Iris pigment epithelial cell (primary cell): ENCODE results near the gene SLX4IP.

Experiments used
- DNase-seq: peaks from one replicate; pipeline ENCODE4 v3.0.0-alpha.2; 2011; ENCODE audit warnings: low read depth

The SLX4IP gene

DNA sequence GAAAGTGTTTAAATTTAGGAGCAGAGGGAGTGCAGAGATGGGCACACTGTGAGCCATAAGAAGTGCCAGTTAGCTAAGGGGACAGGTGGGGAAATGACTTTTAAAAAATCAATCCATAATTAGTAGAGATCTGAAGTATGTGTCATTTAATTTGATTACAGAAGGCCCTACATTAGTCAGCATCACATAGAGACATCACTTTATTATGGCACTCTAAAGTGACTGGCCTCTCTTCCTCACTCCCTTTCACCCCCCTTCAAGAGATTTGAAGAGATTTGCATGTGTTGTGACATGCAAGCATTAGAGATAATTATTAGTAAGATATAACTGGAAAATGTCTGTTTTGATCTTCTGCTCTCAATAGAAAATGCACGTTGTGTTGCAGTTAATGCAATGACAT lies 86.7 kb downstream of the SLX4IP start:
- no peak for DNase-seq

DNA sequence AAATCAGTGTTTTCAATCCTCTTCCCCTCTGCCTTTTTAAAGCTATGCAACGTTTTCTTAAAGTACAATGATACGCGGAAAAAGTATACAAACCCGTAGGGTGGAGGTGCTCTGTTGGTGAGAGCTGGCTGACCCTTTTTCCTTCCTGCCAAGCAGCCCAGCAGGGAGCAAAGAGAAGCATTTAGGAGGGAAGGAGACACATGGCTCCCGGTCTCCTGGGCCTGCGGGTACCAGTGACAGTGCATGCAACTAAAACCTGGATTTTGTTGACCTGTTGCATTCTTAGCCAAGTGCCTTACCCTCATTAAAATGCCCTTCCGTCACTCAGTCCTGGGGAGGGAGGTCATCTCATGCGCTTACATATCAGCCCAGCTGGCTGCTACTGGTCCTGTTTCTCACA lies 87.2 kb downstream of the SLX4IP start:
- DNase-seq = no peak

DNA sequence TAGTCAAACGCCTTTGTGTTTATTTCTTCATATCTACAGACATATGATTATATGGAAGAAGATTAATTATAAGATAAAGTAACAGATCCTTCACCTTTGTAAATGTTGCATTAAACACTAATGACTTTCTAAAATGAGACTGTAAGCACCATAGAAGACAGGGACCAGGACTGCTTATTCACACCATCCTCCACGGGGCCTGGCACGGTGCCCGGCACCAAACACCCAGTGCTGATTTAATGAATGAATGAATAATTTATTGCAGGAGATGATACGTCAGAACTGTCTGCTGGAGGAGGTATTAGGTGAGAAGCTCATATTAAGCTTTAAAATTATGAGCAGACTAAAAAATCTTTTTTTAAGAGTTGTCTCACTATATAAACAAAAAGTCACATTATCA lies 88.3 kb downstream of the SLX4IP start:
- DNase-seq = no peak

DNA sequence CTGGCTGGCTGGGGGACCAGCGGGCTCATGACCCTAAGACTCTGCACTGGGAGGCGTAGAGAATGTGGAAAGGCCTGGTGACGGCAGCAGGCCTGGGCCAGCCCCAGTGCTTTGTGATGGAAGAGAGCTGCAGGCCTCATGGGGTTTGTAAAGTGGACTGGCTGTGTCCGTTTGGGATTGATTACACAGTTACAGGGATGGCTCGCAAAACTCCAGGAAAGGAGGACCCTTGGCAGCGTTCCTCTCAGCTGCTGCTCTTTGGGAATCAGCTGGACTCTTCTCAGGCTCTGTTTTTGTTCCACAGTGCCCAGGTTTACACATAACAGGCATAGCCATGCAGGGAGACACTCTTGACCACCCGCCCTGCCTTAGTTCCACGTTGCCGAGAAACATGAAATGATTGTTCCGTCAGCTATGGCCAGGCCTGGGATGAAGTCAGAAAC lies 89.0 kb downstream of the SLX4IP start:
- DNase-seq = no peak

DNA sequence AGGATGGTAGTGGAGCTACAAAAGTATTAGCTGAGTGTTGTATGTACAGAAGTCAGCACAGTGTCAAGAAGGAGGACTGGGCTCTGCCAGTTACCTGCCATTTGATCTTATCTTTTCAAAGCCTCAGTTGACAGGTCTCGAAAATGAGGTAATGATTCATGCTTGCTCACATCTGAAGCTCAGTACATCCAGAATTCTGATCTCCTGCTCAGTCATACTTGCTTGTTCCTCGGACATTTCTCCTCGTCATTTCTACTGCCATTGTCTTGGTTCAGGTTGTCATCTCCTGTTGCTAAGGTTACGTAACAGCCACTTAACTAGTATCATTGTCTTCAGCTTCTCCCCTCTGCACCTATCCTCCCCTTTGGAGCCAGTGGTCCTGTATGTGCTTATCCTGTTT lies 89.5 kb downstream of the SLX4IP start:
- DNase-seq = peak; percentile 62

DNA sequence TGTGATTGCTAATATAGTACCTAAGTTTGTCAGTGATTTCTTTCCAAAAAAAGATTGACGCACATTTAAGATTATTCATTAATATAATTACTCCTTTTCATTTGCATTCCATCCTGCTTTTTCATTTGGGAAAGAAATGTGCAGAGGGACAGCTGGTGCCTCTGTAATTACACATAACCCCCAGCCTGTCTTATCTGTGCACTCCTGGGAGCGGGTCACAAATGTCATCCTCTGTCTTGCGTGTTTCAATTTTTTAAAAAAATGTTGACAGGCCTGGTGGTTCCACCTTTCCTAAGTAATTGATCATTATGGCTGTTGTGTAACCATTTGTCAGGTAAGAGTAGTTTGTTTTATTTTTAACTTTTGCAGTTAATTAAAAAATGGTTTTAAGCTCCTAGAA lies 92.7 kb downstream of the SLX4IP start:
- DNase-seq = no peak

DNA sequence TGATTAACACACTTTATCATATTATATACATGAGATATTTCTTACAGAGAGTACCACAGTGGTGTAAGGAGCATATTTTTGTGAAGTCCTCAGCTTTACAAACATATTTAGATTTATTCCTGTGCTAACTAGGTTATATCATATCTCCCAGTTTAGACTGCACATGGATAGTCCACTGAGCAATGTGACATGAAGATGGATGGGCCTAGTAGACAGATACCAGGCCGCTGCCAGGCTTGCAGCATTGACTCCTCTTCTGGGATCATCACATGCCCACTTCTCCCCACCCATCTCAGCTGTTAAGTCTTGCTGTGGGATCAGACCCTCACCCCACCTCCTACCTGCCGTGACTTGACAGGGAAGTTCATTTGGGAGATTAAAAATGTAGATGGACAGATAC lies 95.8 kb downstream of the SLX4IP start:
- DNase-seq = no peak

DNA sequence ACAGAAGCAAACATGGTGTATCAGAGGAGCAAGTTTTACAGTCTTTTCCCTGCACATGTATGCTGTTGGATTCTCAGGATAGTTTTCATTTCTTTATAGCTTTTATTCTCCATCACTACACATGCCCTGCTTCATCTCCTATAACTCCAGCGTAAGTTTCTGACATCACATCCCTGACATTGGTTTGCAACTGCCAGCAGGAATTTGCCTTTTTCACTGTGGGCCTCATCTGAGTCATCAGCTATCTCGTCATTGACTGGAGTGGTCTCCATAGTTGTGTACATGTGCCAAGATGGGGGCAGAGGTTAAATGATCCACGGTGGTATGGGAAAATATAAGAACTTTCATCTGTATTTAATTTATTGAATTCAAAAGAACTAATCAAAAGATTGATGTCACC lies 96.7 kb downstream of the SLX4IP start:
- peak; percentile 79 for DNase-seq

DNA sequence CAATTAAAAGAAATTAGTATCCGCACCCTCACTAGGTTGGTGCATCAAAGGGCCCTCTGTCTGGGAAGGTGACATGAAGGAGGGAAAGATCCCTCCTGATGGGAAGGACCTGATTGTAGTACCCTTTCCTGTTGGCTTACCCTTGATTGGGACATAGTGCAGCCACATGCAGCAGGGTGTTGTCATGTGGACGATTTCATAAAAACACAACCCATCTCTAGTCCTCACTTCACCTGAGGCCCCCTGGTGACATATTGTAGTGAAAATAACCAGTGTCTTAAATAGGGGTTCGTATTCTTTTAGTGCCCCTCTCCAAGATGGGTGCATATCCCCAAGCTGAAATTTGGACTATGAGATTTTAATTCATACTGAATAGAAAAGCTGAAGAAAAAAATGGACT lies 97.3 kb downstream of the SLX4IP start:
- no peak for DNase-seq

DNA sequence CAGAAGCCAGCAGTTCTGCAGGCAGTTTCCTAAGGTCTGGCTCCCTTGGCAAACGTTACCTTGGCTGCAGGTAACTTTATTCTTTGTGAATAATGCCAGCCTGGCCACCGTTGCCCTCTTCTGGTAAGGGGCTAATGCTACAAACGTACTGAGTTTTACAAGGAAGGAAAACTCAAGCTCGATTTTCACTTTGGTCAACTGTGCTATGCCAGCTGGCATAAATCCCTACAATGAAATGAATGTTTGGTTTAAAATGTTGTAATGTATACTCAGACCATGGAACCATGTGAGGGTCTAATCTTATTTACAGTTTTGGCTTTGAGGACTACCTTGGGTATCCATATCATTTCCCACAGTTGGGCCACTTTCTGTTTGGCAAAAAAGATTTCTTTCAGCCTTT lies 101.4 kb downstream of the SLX4IP start:
- DNase-seq = peak; percentile 43

DNA sequence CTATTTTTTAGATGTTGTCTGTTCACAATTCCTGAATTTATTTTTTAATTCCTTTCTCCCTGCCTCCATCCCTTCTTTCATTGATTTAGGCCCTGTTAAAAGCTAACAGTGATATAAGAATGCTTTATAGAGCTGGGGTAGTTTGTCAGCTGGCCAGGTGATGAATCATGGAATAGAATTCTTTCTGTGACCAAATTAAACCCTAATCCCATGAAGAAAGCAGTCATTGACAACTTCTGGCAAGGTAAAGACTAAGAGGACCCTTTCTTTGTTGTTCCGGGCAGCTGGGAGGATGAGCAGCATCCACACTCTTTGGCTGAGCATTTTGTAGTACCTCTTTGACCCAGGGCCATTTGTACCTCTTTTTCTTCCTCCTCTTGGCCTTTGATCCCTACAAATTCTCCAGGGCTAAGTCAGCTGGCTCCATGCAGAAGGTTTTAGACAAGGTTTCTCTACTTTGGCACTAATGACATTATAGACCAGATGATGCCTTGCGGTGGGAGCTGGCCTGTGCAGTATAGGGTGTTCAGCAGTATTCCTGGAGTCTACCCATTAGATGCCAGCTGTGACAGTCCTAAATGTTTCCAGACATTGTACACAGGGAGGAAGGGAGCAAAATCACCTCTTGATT lies 102.9 kb downstream of the SLX4IP start:
- DNase-seq = peak; percentile 61

DNA sequence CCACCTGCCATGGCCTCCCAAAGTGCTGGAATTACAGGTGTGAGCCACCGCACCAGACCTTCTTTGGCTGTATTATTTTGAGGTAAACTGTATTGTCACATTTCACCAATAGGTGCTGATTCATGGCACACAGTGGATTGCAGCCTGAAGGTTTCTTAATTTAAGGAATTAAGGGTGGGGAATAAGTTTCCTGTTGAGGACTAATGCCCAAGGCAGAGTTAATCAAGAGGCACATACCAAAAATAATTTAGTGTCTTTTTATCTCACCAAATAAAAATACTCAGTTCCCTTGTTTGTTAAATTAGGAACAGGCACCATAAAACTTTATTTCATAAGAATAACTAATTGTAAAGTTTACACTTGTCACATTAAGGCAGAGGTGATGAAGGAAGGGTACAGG lies 103.7 kb downstream of the SLX4IP start:
- no peak for DNase-seq

DNA sequence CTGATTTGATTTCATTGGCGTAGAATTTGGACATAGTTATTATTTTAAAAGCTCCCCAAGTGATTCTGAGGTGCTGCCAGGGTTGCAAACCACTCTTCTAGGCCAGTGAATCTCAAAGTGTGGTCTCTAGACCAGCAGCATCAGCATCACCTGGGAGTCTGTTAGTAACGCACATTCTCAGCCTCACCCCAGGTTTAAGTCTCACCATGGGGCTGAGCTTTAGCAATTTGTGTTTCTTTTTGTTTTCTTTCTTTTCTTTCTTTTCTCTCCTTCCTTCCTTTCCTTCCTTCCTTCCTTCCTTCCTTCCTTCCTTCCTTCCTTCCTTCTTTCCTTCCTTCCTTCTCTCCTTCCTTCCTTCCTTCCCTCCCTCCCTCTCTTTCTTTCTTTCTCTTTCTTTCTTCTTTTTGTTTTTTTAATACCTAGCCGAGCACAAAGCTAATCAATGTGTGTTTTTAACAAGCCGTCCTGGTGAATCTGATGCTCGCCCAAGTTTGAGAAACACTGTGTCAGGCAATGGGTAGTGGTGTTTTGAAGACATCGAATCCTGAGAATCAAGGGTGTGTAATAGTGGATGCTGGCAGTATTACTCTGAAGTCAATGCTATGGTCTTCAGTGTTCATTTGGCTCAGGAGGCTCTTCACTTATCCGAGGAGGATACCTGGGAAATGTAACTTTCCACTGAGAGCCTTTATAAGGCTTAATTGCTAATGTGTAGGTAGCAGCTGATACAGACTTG lies 104.9 kb downstream of the SLX4IP start:
- DNase-seq = no peak

DNA sequence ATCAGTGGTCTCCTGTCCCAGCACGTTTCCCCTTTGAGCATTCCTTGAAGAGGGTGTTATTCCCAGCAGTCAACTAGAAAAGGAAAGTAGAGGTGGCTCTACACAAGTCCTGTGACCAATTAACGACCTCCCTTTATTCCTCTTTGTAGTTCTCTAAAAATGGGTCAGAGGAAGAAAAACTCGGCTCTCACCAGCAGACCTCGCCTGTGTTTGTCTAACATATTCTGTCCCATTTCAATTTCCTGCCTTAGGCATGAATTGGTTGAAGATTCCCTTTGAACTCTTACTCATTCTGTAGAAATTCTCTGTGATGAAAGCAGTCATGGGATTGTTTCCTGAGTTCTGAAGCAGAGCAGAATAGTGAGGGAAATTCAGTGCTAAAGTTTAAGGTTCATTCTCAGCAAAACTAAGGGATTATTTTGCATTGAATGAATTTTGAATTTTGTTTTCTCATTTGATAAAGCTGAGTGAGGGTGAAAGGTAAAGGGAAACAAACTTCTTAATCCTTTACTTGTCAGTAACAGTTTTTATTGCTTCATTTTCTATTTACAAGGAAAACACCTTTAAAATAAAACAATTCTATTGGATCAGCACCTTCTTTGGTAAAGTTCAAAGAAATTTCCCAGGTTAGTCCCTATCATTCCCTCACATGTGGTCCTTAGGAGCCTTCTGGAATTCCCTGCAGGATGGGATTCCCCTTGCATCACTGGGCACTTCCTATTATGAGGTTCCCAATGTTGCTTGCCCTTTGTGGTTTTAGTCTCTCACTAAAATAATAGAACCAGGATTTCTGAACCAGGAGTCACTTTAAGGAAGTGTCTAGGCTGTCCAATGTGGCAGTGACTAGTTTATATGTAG lies 105.8 kb downstream of the SLX4IP start:
- peak; percentile 93 for DNase-seq

DNA sequence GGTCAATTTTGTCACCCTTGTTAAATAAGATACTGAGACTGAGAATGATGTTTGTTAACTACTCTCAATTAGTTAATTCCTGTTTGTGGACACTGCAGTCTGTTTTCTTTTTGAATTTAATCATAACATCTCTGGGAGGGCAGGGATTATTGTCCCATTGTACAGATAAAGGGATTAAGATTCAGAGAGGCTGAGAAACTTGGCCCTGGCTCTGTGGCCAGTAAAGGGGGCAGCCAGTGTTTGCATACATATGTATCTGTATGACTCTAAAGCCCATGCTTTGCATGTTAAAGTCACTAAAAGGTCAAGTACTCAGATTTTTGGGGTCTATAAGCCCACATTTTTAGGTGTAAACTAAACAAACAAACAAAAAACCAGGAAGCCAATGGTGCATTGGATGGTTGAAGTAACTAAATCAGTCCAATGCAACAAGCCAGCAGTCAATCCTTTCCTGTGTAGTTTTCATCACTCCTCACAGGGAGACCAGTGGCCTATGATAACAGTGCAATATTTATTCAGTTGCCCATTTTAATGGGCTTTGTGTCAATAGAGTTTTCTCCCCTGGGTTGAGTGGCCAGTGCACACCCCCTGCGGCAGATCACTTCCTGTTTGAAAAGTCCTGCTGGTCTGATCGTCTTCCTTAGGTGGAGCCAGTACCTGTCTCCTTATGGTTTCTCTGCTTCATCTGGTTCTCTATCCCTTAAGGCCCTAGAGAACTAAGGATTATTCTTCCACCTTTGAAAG lies 106.7 kb downstream of the SLX4IP start:
- DNase-seq = no peak

DNA sequence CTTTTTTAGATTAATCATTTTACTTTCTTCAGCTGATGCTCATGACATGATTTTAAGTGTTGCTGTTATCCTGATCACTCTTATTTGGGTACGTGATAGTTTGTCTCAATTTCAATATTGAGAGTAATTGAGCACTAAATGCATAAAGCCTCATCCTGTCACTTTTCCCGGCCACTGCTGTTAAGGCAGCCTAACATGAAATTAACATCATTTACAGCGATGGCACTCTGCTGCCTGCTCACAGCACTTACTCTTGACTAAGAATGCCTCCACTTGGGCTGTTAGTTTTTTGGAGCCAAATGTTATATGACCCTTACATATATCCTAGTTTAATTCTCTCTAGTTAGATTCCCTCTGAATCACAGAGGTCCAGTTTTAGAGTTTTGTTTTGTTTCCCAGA lies 107.3 kb downstream of the SLX4IP start:
- DNase-seq = no peak

DNA sequence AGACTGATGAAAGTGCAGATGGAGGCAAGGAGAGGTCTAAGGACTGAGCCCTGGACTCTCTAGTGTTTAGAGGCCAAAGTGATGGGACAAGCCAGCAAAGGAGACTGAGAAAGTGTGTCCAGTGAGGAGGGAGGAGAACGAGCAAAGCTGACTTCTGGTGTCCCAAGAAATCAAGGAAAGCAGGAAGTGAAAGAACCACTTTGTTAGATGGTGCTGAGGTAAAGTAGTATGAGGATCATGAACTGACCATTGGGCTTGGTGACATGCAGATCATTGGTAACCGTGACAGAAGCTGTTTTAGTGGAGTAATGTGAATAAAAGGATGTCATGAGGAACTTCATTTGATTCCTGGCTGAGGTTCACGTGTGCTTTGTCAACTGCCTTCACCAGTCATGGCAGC lies 108.4 kb downstream of the SLX4IP start:
- DNase-seq = no peak

DNA sequence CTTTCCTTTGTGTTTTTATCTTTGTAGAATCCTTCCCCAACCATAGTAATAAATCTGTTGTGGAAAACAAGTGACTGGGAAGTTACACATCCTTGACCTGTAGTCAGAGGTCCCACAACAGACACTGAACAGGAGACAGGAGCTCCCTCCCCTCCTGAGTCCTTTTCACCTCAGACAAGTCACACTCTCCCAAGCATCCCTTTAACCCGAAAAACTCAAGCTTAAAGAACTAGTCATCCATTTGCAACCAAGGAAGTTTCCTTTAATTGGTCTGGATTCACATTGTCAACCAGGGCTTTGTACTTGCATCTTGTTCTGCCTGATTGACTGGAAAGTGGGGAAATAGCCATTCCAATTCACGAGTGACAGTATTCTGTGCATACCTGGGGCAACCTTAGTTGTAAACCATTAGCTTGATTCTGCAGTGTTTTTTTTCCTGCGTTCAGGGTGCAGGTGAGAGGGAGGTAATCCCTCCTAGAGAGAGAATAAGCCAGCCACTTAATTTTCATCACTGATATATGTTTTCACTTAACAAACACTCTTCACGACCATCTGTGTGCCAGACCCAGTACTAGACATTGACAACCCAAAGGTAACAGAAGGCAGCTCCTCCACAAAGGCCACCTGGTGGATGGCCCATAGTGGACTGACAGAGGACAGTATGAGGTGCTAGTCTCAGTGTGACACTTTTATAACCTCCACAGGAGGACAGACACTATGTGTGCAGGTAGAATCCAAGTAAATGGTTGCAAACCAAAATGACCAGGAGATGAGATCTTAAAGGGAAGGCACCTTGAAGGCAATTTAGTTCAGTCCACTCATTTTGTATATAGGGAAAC lies 112.4 kb downstream of the SLX4IP start:
- no peak for DNase-seq

DNA sequence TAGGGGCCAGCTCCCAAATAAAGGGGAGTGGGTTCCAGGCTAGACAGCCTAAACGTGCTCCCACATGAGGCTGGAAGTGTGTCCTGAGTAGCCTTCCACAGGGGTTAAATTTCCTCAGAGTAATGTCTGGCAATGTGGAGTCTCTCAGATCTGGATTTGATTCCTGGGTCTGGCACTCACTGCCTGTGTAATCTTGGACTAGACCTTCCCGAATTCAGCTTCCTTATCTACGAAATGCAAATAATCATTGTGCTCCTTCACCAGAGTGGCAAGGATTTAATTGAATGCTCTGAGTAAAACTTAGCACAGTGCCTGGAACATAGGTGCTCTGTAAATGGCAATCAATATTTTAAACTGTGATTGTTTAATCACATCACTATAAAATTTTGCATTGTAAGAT lies 114.4 kb downstream of the SLX4IP start:
- DNase-seq = no peak

DNA sequence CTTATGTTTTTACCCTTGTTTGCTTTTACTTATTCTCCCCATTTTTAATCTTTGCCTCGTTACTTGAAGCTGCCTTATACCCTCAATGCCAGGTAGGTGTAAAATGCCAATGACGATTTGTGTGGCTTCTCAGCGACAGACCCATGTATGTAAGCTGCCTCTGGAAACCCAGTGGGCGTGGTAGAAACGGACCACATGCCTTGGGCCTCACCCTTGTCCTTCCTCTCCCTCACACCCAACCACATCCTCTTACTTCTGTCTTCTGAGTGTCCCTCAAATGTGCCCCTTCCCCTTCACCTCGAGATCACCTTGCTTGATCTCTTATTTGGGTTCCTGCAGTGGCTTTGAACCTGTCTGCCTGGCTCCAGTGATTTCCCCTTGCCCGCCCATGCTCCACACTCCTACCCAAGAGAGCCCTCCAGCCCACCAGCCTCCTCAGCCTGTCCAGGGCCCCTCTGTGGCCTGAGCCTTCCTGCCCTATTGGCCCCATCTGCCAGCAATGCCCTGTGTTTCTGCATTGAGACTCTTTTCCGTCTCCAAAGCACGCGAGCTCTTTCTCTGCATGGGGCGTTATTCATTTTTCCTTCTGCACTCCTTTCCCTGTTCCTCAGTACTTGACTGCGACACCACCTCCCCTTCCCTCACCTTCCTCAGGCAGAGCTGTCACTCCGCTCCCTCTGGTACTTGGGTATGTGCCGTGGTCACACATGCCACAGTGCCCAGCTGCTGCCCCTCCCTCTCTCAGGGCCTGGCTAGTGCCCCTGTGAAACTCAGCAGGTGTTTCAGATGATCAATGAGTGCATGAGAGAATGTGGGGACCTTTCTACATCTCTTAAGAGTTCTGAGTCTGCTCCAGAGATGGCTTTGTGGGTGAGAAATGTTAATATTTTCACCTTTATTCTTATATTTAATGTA lies 115.4 kb downstream of the SLX4IP start:
- DNase-seq = no peak
